Measurements from ENCODE around the gene TGFBR3. TPM values are rescaled to one million over a fixed set of nuclear protein-coding genes. Genes with fewer than 3 reads are reported as not detected.

Gene TGFBR3
- total RNA-seq, 4 donors from 2014 or later = 16.3 to 90.0 (median 54.7) TPM

- no peak overlapping the region for H3K4me3 ChIP-seq
- H3K27me3 ChIP-seq = no peaks in the 10 kb centered on the region
- TF ChIP-seq POLR2A (IDR thresholded peaks at IDR 0.05) (no peak), CTCF (IDR thresholded peaks at IDR 0.05) (no peak)
- H3K27ac ChIP-seq = peak overlapping the region in 1 of 4 donors; percentile 11
- no peaks in the 10 kb centered on the region for H3K9me3 ChIP-seq
- DNase-seq = no peak
- H3K4me1 ChIP-seq = peaks cover 0 to 24% (median 0%) of the 10 kb centered on the region in 4 donors
- H3K36me3 ChIP-seq = no peaks in the 10 kb centered on the region
Observed at GRCh38 chr1:91816031-91816430, 69.9 kb downstream of the TGFBR3 start.

GRCh38 chr1:91814448-91814847 lies 71.5 kb downstream of the TGFBR3 start:
- Histone ChIP-seq H3K27me3 (no peaks in the 10 kb centered on the region), H3K4me3 (no peak overlapping the region), H3K36me3 (no peaks in the 10 kb centered on the region), H3K27ac (no peak overlapping the region), H3K9me3 (no peaks in the 10 kb centered on the region), H3K4me1 (peaks cover 0 to 19% (median 0%) of the 10 kb centered on the region in 4 donors)
- no peak for TF ChIP-seq POLR2A (IDR thresholded peaks at IDR 0.05)
- TF ChIP-seq CTCF (IDR thresholded peaks at IDR 0.05) = no peak
- DNase-seq = no peak

- no peaks in the 10 kb centered on the region for H3K27me3 ChIP-seq
- H3K36me3 ChIP-seq = no peaks in the 10 kb centered on the region
- DNase-seq = no peak
- H3K27ac ChIP-seq = no peak overlapping the region
- peaks cover 0 to 13% (median 0%) of the 10 kb centered on the region in 4 donors for H3K4me1 ChIP-seq
- no peaks in the 10 kb centered on the region for H3K9me3 ChIP-seq
- H3K4me3 ChIP-seq = no peak overlapping the region
- no peak for TF ChIP-seq POLR2A (IDR thresholded peaks at IDR 0.05)
- no peak for TF ChIP-seq CTCF (IDR thresholded peaks at IDR 0.05)
Observed at GRCh38 chr1:91813813-91814212, 72.1 kb downstream of the TGFBR3 start.

- DNase-seq = no peak
- no peak for TF ChIP-seq CTCF (IDR thresholded peaks at IDR 0.05)
- no peak for TF ChIP-seq POLR2A (IDR thresholded peaks at IDR 0.05)
- Histone ChIP-seq H3K36me3 (no peaks in the 10 kb centered on the region), H3K4me3 (no peak overlapping the region), H3K9me3 (no peaks in the 10 kb centered on the region), H3K27ac (no peak overlapping the region), H3K27me3 (no peaks in the 10 kb centered on the region), H3K4me1 (peaks cover 0 to 6% (median 0%) of the 10 kb centered on the region in 4 donors)
Observed at GRCh38 chr1:91811363-91812025, 74.5 kb downstream of the TGFBR3 start.

GRCh38 chr1:91809317-91809716 lies 76.6 kb downstream of the TGFBR3 start:
- Histone ChIP-seq H3K36me3 (no peaks in the 10 kb centered on the region), H3K4me1 (peaks cover 0 to 9% (median 0%) of the 10 kb centered on the region in 4 donors), H3K9me3 (no peaks in the 10 kb centered on the region), H3K4me3 (no peak overlapping the region), H3K27me3 (no peaks in the 10 kb centered on the region), H3K27ac (no peak overlapping the region)
- DNase-seq = no peak
- TF ChIP-seq POLR2A (IDR thresholded peaks at IDR 0.05) (no peak), CTCF (IDR thresholded peaks at IDR 0.05) (no peak)

Data from Peyer's patch (tissue), 4 donors.